SK-N-SH (cell line): ENCODE data around the gene GOPC. TPM values are rescaled to one million over a fixed set of nuclear protein-coding genes. Genes with fewer than 3 reads are reported as not detected.

Experiments used
- CTCF ChIA-PET: fragments of 300-600, 350-600 bp; formaldehyde crosslinking; extraction: SDS; loops from one replicate; lab custom pipeline; 2021; lab: Yijun Ruan, JAX
- POLR2A ChIA-PET: fragments of 350-600 bp; sonication (Branson Sonifier 250); formaldehyde crosslinking; extraction: SDS; loops from one replicate; lab custom pipeline; 2020; ENCODE audit warnings: antibody characterized with exemption, inconsistent platforms; lab: Yijun Ruan, JAX
- DNase-seq: peaks from one replicate; pipeline ENCODE4 v3.0.0; 2012
- H2AFZ ChIP-seq: fragments of 200-600 bp; sonication (generic); 2 replicates; pipeline ENCODE4 v1.8.1; 2016; ENCODE audit warnings: antibody characterized with exemption, mild to moderate bottlenecking, low read depth
- H3F3A ChIP-seq: fragments of 200-600 bp; sonication (generic); replicated peaks from 2 replicates; pipeline ENCODE3; 2016; ENCODE audit warnings: antibody characterized with exemption, mild to moderate bottlenecking; ENCODE audit not compliant: insufficient read depth
- H3K27ac ChIP-seq, 2 experiments: fragments of 200-500 bp in 1 of 2; fragments of 200-600 bp in 1 of 2; sonication (Bioruptor generic) in 1 of 2; sonication (generic), shearing (Covaris generic) in 1 of 2; 2 replicates each; pipeline versions ENCODE4 v1.5.1 to v1.6.1; 2014 to 2016; ENCODE audit warnings: low read depth in 2 of 2, inconsistent platforms in 1 of 2, low read length in 1 of 2, mild to moderate bottlenecking in 1 of 2, mixed read lengths in 1 of 2
- H3K27me3 ChIP-seq: fragments of 200-600 bp; sonication (generic), shearing (Covaris generic); 2 replicates; pipeline ENCODE4 v1.6.1; 2016; ENCODE audit warnings: mixed run types; ENCODE audit not compliant: insufficient read depth
- H3K36me3 ChIP-seq, 2 experiments: fragments of 200-500 bp in 1 of 2; fragments of 200-600 bp in 1 of 2; sonication (Bioruptor generic) in 1 of 2; sonication (generic) in 1 of 2; replicated peaks in 1 of 2; 2 replicates each; pipeline versions ENCODE3 to v1.5.1; 2014 to 2016; ENCODE audit warnings: low read length in 1 of 2, mild to moderate bottlenecking in 1 of 2; ENCODE audit not compliant: insufficient read depth in 2 of 2, control insufficient read depth in 1 of 2
- H3K4me1 ChIP-seq, 2 experiments: fragments of 200-500 bp in 1 of 2; fragments of 200-600 bp in 1 of 2; sonication (Bioruptor generic) in 1 of 2; sonication (generic), shearing (Covaris generic) in 1 of 2; 2 replicates each; pipeline versions ENCODE4 v1.5.1 to v1.6.1; 2014 to 2016; ENCODE audit warnings: low read depth in 1 of 2, low read length in 1 of 2, mixed run types in 1 of 2; ENCODE audit not compliant: insufficient read depth in 2 of 2, control insufficient read depth in 1 of 2
- H3K4me2 ChIP-seq: fragments of 200-600 bp; sonication (generic), shearing (Covaris generic); 2 replicates; pipeline ENCODE4 v1.6.1; 2017; ENCODE audit warnings: mixed run types
- H3K4me3 ChIP-seq, 2 experiments: fragments of 200-500 bp in 1 of 2; fragments of 200-600 bp in 1 of 2; sonication (Bioruptor generic) in 1 of 2; sonication (generic), shearing (Covaris generic) in 1 of 2; 2 replicates each; pipeline versions ENCODE4 v1.5.1 to v1.8.1; 2014 to 2016; ENCODE audit warnings: low read depth in 2 of 2, inconsistent platforms in 1 of 2, low read length in 1 of 2, mild to moderate bottlenecking in 1 of 2, mixed read lengths in 1 of 2, moderate library complexity in 1 of 2
- H3K79me2 ChIP-seq: fragments of 200-600 bp; sonication (generic); 2 replicates; pipeline ENCODE4 v1.8.1; 2017; ENCODE audit warnings: mild to moderate bottlenecking; ENCODE audit not compliant: insufficient read depth
- H3K9ac ChIP-seq: fragments of 200-600 bp; sonication (generic); 2 replicates; pipeline ENCODE4 v1.6.1; 2017; ENCODE audit warnings: mixed run types
- H3K9me2 ChIP-seq: fragments of 200-600 bp; sonication (generic); 2 replicates; pipeline ENCODE4 v1.6.1; 2017; ENCODE audit warnings: mixed run types
- H3K9me3 ChIP-seq: fragments of 200-600 bp; sonication (generic); 2 replicates; pipeline ENCODE4 v1.6.1; 2017; ENCODE audit warnings: mixed run types, mild to moderate bottlenecking, moderate library complexity
- H4K20me1 ChIP-seq: fragments of 200-600 bp; sonication (generic); 2 replicates; pipeline ENCODE4 v1.6.1; 2017; ENCODE audit warnings: mild to moderate bottlenecking, mixed run types; ENCODE audit not compliant: insufficient read depth
- CTCF ChIP-seq: fragments of 200-600 bp; sonication (generic); IDR thresholded peaks from 2 replicates; pipeline ENCODE4 v1.6.1; 2017; ENCODE audit warnings: antibody characterized with exemption, mild to moderate bottlenecking, moderate library complexity
- ELF1 ChIP-seq: IDR thresholded peaks from 2 replicates; pipeline ENCODE4 v1.4.0; 2012
- EZH2phosphoT487 ChIP-seq: fragments of 200-600 bp; sonication (generic); IDR thresholded peaks from 2 replicates; pipeline ENCODE4 v1.6.1; 2017; ENCODE audit warnings: low read depth, mixed run types, mild to moderate bottlenecking, antibody characterized with exemption, moderate library complexity, borderline replicate concordance
- FOXJ3 ChIP-seq: sonication (generic); formaldehyde crosslinking; IDR thresholded peaks from 2 replicates; pipeline ENCODE4 v1.5.1; 2020; ENCODE audit warnings: mild to moderate bottlenecking, missing genetic modification reagents
- GABPA ChIP-seq: IDR thresholded peaks from 2 replicates; pipeline ENCODE4 v1.4.0; 2012; ENCODE audit warnings: low read depth, mild to moderate bottlenecking
- POLR2AphosphoS5 ChIP-seq: IDR thresholded peaks from 2 replicates; pipeline ENCODE4 v1.6.1; 2012; ENCODE audit warnings: low read depth, low read length
- RAD21 ChIP-seq: IDR thresholded peaks from 2 replicates; pipeline ENCODE4 v1.6.1; 2012; ENCODE audit warnings: mild to moderate bottlenecking, low read length
- REST ChIP-seq: IDR thresholded peaks from 2 replicates; pipeline ENCODE4 v1.6.1; 2012; ENCODE audit warnings: mild to moderate bottlenecking, low read depth, low read length, moderate library complexity
- SMC3 ChIP-seq: IDR thresholded peaks from 2 replicates; pipeline ENCODE4 v1.6.1; 2012; ENCODE audit warnings: low read depth, low read length, improper control_type of control experiment
- TAF1 ChIP-seq: IDR thresholded peaks from 2 replicates; pipeline ENCODE4 v1.6.1; 2012; ENCODE audit warnings: low read depth, mild to moderate bottlenecking, low read length, moderate library complexity, borderline replicate concordance
- USF1 ChIP-seq: IDR thresholded peaks from 2 replicates; pipeline ENCODE4 v1.4.0; 2012; ENCODE audit warnings: low read depth, borderline replicate concordance
- WGBS: methylation state at CpG from one replicate; pipeline ENCODE4 v1.1.6; 2017; ENCODE audit warnings: low lambda C conversion rate; 5-methylcytosine and 5-hydroxymethylcytosine counted together
- polyA plus RNA-seq, 3 experiments: library from polyadenylated mRNA; depleted of rRNA; stranded (reverse); fragments of >200 nt; gene quantifications; 2 replicates each; pipeline ENCODE4 v1.2.3, GENCODE V29; 2012

Gene GOPC
- polyA plus RNA-seq, 1 of the 3 experiments (the other 2 are of a cell fraction) = 20.8 TPM

GRCh38 chr6:117605169-117605826 lies 3.0 kb upstream of the GOPC start:
- WGBS = 30% methylated on average over 7 of the region's 7 CpGs
- POLR2A ChIA-PET = no interaction called here

More at GRCh38 chr6:117605169-117605826, 3.0 kb upstream of the GOPC start:
- H3K4me2 ChIP-seq = no peak overlapping the region
- H3K9me2 ChIP-seq = no peaks in the 10 kb centered on the region
- no peaks in the 10 kb centered on the region for H3K27me3 ChIP-seq
- H3K27ac ChIP-seq = no peak overlapping the region
- no peak overlapping the region for H3K9ac ChIP-seq
- H3K9me3 ChIP-seq = no peaks in the 10 kb centered on the region
- peak; percentile 67 for DNase-seq
- H3K4me3 ChIP-seq = no peak overlapping the region; a peak in 1 of 4 replicates
- H3F3A ChIP-seq = peaks cover 8% of the 10 kb centered on the region
- TF ChIP-seq REST (no peak), FOXJ3 (CRISPR knock-in tag) (no peak), RAD21 (peak; percentile 88), SMC3 (peak; percentile 89), GABPA (no peak), ELF1 (no peak), USF1 (no peak), EZH2phosphoT487 (no peak), CTCF (peak; percentile 84), TAF1 (no peak), POLR2AphosphoS5 (no peak)
- no peaks in the 10 kb centered on the region for H3K36me3 ChIP-seq
- H4K20me1 ChIP-seq = peaks cover 8% of the 10 kb centered on the region; the same call in 1 of the 2 replicates
- CTCF ChIA-PET = interaction anchor here (0.6 to 8.1 kb wide), 21 partner anchors 9 to 260 kb away, joined by 3 to 108 read pairs (median 4); no protein-coding TSS in a partner anchor
- H3K4me1 ChIP-seq = peaks cover 0 to 3% of the 10 kb centered on the region in 2 experiments; a peak in 1 of 4 replicates
- H3K79me2 ChIP-seq = peaks cover 21% of the 10 kb centered on the region
- no peak overlapping the region for H2AFZ ChIP-seq
